SK-N-SH (cell line): ENCODE results near the gene CDH9. TPM values are rescaled to one million over a fixed set of nuclear protein-coding genes. Genes with fewer than 3 reads are reported as not detected.

Source experiments
- CTCF ChIA-PET: fragments of 300-600, 350-600 bp; formaldehyde crosslinking; extraction: SDS; loops from one replicate; lab custom pipeline; 2021; lab: Yijun Ruan, JAX
- POLR2A ChIA-PET: fragments of 350-600 bp; sonication (Branson Sonifier 250); formaldehyde crosslinking; extraction: SDS; loops from one replicate; lab custom pipeline; 2020; ENCODE audit warnings: antibody characterized with exemption, inconsistent platforms; lab: Yijun Ruan, JAX
- DNase-seq: peaks from one replicate; pipeline ENCODE4 v3.0.0; 2012
- H2AFZ ChIP-seq: fragments of 200-600 bp; sonication (generic); 2 replicates; pipeline ENCODE4 v1.8.1; 2016; ENCODE audit warnings: antibody characterized with exemption, mild to moderate bottlenecking, low read depth
- H3F3A ChIP-seq: fragments of 200-600 bp; sonication (generic); replicated peaks from 2 replicates; pipeline ENCODE3; 2016; ENCODE audit warnings: antibody characterized with exemption, mild to moderate bottlenecking; ENCODE audit not compliant: insufficient read depth
- H3K27ac ChIP-seq, 2 experiments: fragments of 200-500 bp in 1 of 2; fragments of 200-600 bp in 1 of 2; sonication (Bioruptor generic) in 1 of 2; sonication (generic), shearing (Covaris generic) in 1 of 2; 2 replicates each; pipeline versions ENCODE4 v1.5.1 to v1.6.1; 2014 to 2016; ENCODE audit warnings: low read depth in 2 of 2, inconsistent platforms in 1 of 2, low read length in 1 of 2, mild to moderate bottlenecking in 1 of 2, mixed read lengths in 1 of 2
- H3K27me3 ChIP-seq: fragments of 200-600 bp; sonication (generic), shearing (Covaris generic); 2 replicates; pipeline ENCODE4 v1.6.1; 2016; ENCODE audit warnings: mixed run types; ENCODE audit not compliant: insufficient read depth
- H3K36me3 ChIP-seq, 2 experiments: fragments of 200-500 bp in 1 of 2; fragments of 200-600 bp in 1 of 2; sonication (Bioruptor generic) in 1 of 2; sonication (generic) in 1 of 2; replicated peaks in 1 of 2; 2 replicates each; pipeline versions ENCODE3 to v1.5.1; 2014 to 2016; ENCODE audit warnings: low read length in 1 of 2, mild to moderate bottlenecking in 1 of 2; ENCODE audit not compliant: insufficient read depth in 2 of 2, control insufficient read depth in 1 of 2
- H3K4me1 ChIP-seq, 2 experiments: fragments of 200-500 bp in 1 of 2; fragments of 200-600 bp in 1 of 2; sonication (Bioruptor generic) in 1 of 2; sonication (generic), shearing (Covaris generic) in 1 of 2; 2 replicates each; pipeline versions ENCODE4 v1.5.1 to v1.6.1; 2014 to 2016; ENCODE audit warnings: low read depth in 1 of 2, low read length in 1 of 2, mixed run types in 1 of 2; ENCODE audit not compliant: insufficient read depth in 2 of 2, control insufficient read depth in 1 of 2
- H3K4me2 ChIP-seq: fragments of 200-600 bp; sonication (generic), shearing (Covaris generic); 2 replicates; pipeline ENCODE4 v1.6.1; 2017; ENCODE audit warnings: mixed run types
- H3K4me3 ChIP-seq, 2 experiments: fragments of 200-500 bp in 1 of 2; fragments of 200-600 bp in 1 of 2; sonication (Bioruptor generic) in 1 of 2; sonication (generic), shearing (Covaris generic) in 1 of 2; 2 replicates each; pipeline versions ENCODE4 v1.5.1 to v1.8.1; 2014 to 2016; ENCODE audit warnings: low read depth in 2 of 2, inconsistent platforms in 1 of 2, low read length in 1 of 2, mild to moderate bottlenecking in 1 of 2, mixed read lengths in 1 of 2, moderate library complexity in 1 of 2
- H3K79me2 ChIP-seq: fragments of 200-600 bp; sonication (generic); 2 replicates; pipeline ENCODE4 v1.8.1; 2017; ENCODE audit warnings: mild to moderate bottlenecking; ENCODE audit not compliant: insufficient read depth
- H3K9ac ChIP-seq: fragments of 200-600 bp; sonication (generic); 2 replicates; pipeline ENCODE4 v1.6.1; 2017; ENCODE audit warnings: mixed run types
- H3K9me2 ChIP-seq: fragments of 200-600 bp; sonication (generic); 2 replicates; pipeline ENCODE4 v1.6.1; 2017; ENCODE audit warnings: mixed run types
- H3K9me3 ChIP-seq: fragments of 200-600 bp; sonication (generic); 2 replicates; pipeline ENCODE4 v1.6.1; 2017; ENCODE audit warnings: mixed run types, mild to moderate bottlenecking, moderate library complexity
- H4K20me1 ChIP-seq: fragments of 200-600 bp; sonication (generic); 2 replicates; pipeline ENCODE4 v1.6.1; 2017; ENCODE audit warnings: mild to moderate bottlenecking, mixed run types; ENCODE audit not compliant: insufficient read depth
- FOSL2 ChIP-seq: IDR thresholded peaks from 2 replicates; pipeline ENCODE4 v1.4.0; 2012; ENCODE audit warnings: low read depth, mild to moderate bottlenecking, moderate library complexity, borderline replicate concordance
- GABPA ChIP-seq: IDR thresholded peaks from 2 replicates; pipeline ENCODE4 v1.4.0; 2012; ENCODE audit warnings: low read depth, mild to moderate bottlenecking
- GATA2 ChIP-seq: sonication (generic); formaldehyde crosslinking; IDR thresholded peaks from 2 replicates; pipeline ENCODE4 v1.5.0; 2020; ENCODE audit warnings: mild to moderate bottlenecking, missing genetic modification reagents
- MEF2A ChIP-seq: IDR thresholded peaks from 2 replicates; pipeline ENCODE4 v1.4.0; 2012; ENCODE audit warnings: low read depth, borderline replicate concordance
- POLR2AphosphoS5 ChIP-seq: IDR thresholded peaks from 2 replicates; pipeline ENCODE4 v1.6.1; 2012; ENCODE audit warnings: low read depth, low read length
- RCOR1 ChIP-seq: fragments of 150-350 bp; IDR thresholded peaks from 2 replicates; pipeline ENCODE4 v1.6.1; 2017; ENCODE audit warnings: antibody characterized with exemption, low read length
- RXRA ChIP-seq: IDR thresholded peaks from 2 replicates; pipeline ENCODE4 v1.4.0; 2012; ENCODE audit warnings: low read depth, mild to moderate bottlenecking, borderline replicate concordance
- SMC3 ChIP-seq: IDR thresholded peaks from 2 replicates; pipeline ENCODE4 v1.6.1; 2012; ENCODE audit warnings: low read depth, low read length, improper control_type of control experiment
- TEAD4 ChIP-seq: IDR thresholded peaks from 2 replicates; pipeline ENCODE4 v1.4.0; 2012; ENCODE audit warnings: mild to moderate bottlenecking, borderline replicate concordance; ENCODE audit not compliant: insufficient read depth
- WGBS: methylation state at CpG from one replicate; pipeline ENCODE4 v1.1.6; 2017; ENCODE audit warnings: low lambda C conversion rate; 5-methylcytosine and 5-hydroxymethylcytosine counted together
- polyA plus RNA-seq, 3 experiments: library from polyadenylated mRNA; depleted of rRNA; stranded (reverse); fragments of >200 nt; gene quantifications; 2 replicates each; pipeline ENCODE4 v1.2.3, GENCODE V29; 2012
- TF ChIP-seq, protein P1 (sequence below): IDR thresholded peaks from 2 replicates; pipeline ENCODE4 v1.6.1; 2012; ENCODE audit warnings: mild to moderate bottlenecking, low read depth, low read length, moderate library complexity
- TF ChIP-seq, protein P2 (sequence below): fragments of 150-350 bp; IDR thresholded peaks from 2 replicates; pipeline ENCODE4 v1.6.1; 2016; ENCODE audit warnings: mild to moderate bottlenecking, low read depth, low read length
- TF ChIP-seq, protein P3 (sequence below): IDR thresholded peaks from 2 replicates; pipeline ENCODE4 v1.4.0; 2012; ENCODE audit warnings: low read depth, borderline replicate concordance
- TF ChIP-seq, protein P4 (sequence below): fragments of 150-350 bp; IDR thresholded peaks from 2 replicates; pipeline ENCODE4 v1.6.1; 2017; ENCODE audit warnings: antibody characterized with exemption, low read length, low read depth, borderline replicate concordance

The CDH9 gene
- polyA plus RNA-seq, 1 of the 3 experiments (the other 2 are of a cell fraction): not detected

DNA sequence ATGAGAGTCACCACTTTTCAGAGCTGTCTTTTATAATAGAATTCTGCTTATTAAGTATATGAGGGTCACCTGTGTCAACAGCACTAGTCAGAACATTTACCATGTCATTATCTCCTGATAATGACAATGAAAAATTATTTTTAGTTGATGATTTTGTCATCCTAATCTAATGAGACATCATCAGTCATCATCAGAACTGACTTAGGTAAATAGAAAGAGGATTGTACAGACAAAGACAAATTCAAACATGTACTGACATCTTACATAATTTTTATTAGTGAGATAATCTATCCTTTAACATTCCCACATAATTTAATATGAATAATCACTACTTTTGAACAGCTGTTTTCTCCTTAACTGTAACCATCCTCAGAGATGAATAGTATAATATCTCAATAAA is 22.6 kb downstream of the CDH9 start (continued):
- TF ChIP-seq, protein P1, sequence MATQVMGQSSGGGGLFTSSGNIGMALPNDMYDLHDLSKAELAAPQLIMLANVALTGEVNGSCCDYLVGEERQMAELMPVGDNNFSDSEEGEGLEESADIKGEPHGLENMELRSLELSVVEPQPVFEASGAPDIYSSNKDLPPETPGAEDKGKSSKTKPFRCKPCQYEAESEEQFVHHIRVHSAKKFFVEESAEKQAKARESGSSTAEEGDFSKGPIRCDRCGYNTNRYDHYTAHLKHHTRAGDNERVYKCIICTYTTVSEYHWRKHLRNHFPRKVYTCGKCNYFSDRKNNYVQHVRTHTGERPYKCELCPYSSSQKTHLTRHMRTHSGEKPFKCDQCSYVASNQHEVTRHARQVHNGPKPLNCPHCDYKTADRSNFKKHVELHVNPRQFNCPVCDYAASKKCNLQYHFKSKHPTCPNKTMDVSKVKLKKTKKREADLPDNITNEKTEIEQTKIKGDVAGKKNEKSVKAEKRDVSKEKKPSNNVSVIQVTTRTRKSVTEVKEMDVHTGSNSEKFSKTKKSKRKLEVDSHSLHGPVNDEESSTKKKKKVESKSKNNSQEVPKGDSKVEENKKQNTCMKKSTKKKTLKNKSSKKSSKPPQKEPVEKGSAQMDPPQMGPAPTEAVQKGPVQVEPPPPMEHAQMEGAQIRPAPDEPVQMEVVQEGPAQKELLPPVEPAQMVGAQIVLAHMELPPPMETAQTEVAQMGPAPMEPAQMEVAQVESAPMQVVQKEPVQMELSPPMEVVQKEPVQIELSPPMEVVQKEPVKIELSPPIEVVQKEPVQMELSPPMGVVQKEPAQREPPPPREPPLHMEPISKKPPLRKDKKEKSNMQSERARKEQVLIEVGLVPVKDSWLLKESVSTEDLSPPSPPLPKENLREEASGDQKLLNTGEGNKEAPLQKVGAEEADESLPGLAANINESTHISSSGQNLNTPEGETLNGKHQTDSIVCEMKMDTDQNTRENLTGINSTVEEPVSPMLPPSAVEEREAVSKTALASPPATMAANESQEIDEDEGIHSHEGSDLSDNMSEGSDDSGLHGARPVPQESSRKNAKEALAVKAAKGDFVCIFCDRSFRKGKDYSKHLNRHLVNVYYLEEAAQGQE: no peak
- TF ChIP-seq, protein P2, sequence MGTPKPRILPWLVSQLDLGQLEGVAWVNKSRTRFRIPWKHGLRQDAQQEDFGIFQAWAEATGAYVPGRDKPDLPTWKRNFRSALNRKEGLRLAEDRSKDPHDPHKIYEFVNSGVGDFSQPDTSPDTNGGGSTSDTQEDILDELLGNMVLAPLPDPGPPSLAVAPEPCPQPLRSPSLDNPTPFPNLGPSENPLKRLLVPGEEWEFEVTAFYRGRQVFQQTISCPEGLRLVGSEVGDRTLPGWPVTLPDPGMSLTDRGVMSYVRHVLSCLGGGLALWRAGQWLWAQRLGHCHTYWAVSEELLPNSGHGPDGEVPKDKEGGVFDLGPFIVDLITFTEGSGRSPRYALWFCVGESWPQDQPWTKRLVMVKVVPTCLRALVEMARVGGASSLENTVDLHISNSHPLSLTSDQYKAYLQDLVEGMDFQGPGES: no peak
- no peak for TF ChIP-seq SMC3
- TF ChIP-seq FOSL2: no peak
- TF ChIP-seq, protein P3, sequence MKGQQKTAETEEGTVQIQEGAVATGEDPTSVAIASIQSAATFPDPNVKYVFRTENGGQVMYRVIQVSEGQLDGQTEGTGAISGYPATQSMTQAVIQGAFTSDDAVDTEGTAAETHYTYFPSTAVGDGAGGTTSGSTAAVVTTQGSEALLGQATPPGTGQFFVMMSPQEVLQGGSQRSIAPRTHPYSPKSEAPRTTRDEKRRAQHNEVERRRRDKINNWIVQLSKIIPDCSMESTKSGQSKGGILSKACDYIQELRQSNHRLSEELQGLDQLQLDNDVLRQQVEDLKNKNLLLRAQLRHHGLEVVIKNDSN: no peak
- TF ChIP-seq, protein P4, sequence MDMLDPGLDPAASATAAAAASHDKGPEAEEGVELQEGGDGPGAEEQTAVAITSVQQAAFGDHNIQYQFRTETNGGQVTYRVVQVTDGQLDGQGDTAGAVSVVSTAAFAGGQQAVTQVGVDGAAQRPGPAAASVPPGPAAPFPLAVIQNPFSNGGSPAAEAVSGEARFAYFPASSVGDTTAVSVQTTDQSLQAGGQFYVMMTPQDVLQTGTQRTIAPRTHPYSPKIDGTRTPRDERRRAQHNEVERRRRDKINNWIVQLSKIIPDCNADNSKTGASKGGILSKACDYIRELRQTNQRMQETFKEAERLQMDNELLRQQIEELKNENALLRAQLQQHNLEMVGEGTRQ: no peak

DNA sequence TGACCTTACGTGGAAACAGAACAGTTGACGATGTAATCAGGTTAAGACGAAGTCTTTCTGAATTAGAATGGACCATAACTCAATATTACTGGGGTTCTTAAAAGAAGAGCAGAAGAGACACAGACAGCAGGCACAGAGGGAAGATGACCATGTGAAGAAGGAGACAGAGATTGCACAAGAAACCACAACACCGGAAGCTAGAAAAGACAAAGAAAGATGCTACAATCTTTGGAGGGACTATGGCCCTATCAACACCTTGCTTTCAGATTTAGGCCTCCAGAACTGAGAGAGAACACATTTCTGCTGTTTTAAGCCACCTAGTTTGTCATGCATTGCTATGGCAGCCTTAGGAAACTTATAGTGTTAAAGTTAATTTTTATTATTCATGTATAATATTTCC is 27.1 kb downstream of the CDH9 start:
- no peak overlapping the region for H3K9ac ChIP-seq
- H3K4me1 ChIP-seq: no peaks in the 10 kb centered on the region
- H3K27ac ChIP-seq: no peak overlapping the region
- no peaks in the 10 kb centered on the region for H3F3A ChIP-seq
- DNase-seq: no peak
- WGBS: 16% methylated on average over 4 of the region's 4 CpGs
- H3K4me2 ChIP-seq: no peak overlapping the region
- no peak overlapping the region for H3K4me3 ChIP-seq
- no peaks in the 10 kb centered on the region for H3K79me2 ChIP-seq
- TF ChIP-seq GABPA (no peak), RXRA (no peak), RCOR1 (no peak), TEAD4 (no peak), POLR2AphosphoS5 (no peak), MEF2A (no peak), GATA2 (CRISPR knock-in tag) (no peak)
- TF ChIP-seq, protein P4: no peak
- no peaks in the 10 kb centered on the region for H3K27me3 ChIP-seq
- H3K36me3 ChIP-seq: no peaks in the 10 kb centered on the region
- no peaks in the 10 kb centered on the region for H3K9me3 ChIP-seq
- H4K20me1 ChIP-seq: no peaks in the 10 kb centered on the region
- POLR2A ChIA-PET: no interaction called here
- CTCF ChIA-PET: no interaction called here
- no peaks in the 10 kb centered on the region for H3K9me2 ChIP-seq
- H2AFZ ChIP-seq: no peak overlapping the region
